Measurements from ENCODE around the gene PASK. TPM values are rescaled to one million over a fixed set of nuclear protein-coding genes. Genes with fewer than 3 reads are reported as not detected.

PASK gene
- total and polyA plus RNA-seq, 2 donors (not counting 1 experiment from before 2014, with no cell fraction given), result 48.2 to 144 TPM

DNA sequence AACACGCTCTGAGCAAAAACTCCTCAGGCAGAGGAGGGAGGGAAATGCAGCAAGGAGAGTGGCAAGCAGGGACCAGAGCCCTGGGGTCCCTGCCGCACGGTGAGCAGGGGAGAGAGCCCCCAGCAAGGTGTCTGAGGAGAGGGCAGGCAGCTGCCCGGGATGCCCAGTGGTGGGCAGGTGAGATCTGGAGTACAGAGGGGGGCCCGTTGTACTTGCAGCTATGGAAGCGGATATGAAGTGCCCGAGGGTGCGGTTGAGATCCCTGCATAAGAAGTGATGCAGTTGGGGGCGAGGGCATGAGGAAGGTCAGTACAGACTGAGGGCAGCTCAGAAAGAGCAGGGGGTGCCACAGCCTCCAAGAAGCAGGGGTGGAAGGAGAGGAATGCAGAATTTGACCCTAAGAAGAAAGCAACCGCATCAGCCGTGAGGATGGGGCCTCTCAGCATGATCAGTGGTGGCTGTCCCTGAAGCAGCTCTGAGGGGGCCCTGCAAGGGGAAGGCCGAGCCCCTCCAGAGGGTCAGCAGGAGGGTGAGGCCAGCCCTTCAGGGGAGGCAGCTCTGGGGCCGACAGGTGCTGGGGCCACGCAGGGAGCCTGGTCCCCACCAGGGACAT, 76.6 kb downstream of the PASK start:
- no peaks in the 10 kb centered on the region for H3K9me3 ChIP-seq (ENCODE audit: control extremely low read depth in 1 of 3, control insufficient read depth in 2 of 3, insufficient read depth in 1 of 3, low read length in 2 of 3)
- H3K4me2 ChIP-seq (replicated peaks; ENCODE audit: low read depth, low read length, poor library complexity, severe bottlenecking), result no peak overlapping the region
- no peak overlapping the region for H2AFZ ChIP-seq (ENCODE audit: insufficient read depth, low read depth, low read length, poor library complexity, severe bottlenecking)
- Mint-ChIP-seq H3K4me3 (no peak overlapping the region), H3K27me3 (no peaks in the 10 kb centered on the region), H3K4me1 (peaks cover 4% of the 10 kb centered on the region), H3K9me3 (ENCODE audit: insufficient read depth) (no peaks in the 10 kb centered on the region), H3K27ac (no peak overlapping the region)
- no peaks in the 10 kb centered on the region for H3K27me3 ChIP-seq (replicated peaks in 1 of 4; ENCODE audit: control extremely low read depth in 1 of 4, control insufficient read depth in 3 of 4, insufficient read depth in 4 of 4, low read length in 3 of 4)
- no peak overlapping the region for H3K27ac ChIP-seq (ENCODE audit: low read length in 2 of 2)
- no peak overlapping the region for H3K4me3 ChIP-seq (ENCODE audit: control extremely low read depth in 1 of 5, extremely low read depth in 1 of 5, insufficient read depth in 1 of 5, low read depth in 2 of 5, low read length in 4 of 5)
- H3K9ac ChIP-seq (ENCODE audit: low read length), result no peak overlapping the region
- H3K36me3 ChIP-seq (replicated peaks in 1 of 2; ENCODE audit: control extremely low read depth in 1 of 2, control insufficient read depth in 1 of 2, extremely low read depth in 1 of 2, insufficient read depth in 2 of 2, low read length in 1 of 2), result peaks cover 0 to 15% of the 10 kb centered on the region in 2 experiments
- ChIA-PET CTCF (interaction anchor here (1.6 to 2.3 kb wide), 2 partner anchors 77 to 89 kb away, joined by 3 to 7 read pairs; partner anchors contain the start of gene PASK), POLR2A (no interaction called here)
- DNase-seq, result no peak
- no peaks in the 10 kb centered on the region for H4K20me1 ChIP-seq (ENCODE audit: control insufficient read depth, insufficient read depth, low read length, poor library complexity, severe bottlenecking)
- WGBS (ENCODE audit: insufficient coverage), result 92% methylated on average over 13 of the region's 14 CpGs
- no peaks in the 10 kb centered on the region for H3K4me1 ChIP-seq (ENCODE audit: control insufficient read depth in 2 of 2, insufficient read depth in 2 of 2, low read length in 2 of 2)
- ATAC-seq (ENCODE audit: low read depth), result no peak
- no peaks in the 10 kb centered on the region for H3K79me2 ChIP-seq (ENCODE audit: control insufficient read depth, insufficient read depth, low read length)
- intact Hi-C loops (cut with micrococcal nuclease), result no loop called here
- no peak for TF ChIP-seq CTCF (IDR thresholded peaks at IDR 0.05)
- no peak for TF ChIP-seq EZH2 (IDR thresholded peaks at IDR 0.05; ENCODE audit: borderline replicate concordance, insufficient read depth, low read depth, low read length, poor library complexity, severe bottlenecking)

DNA sequence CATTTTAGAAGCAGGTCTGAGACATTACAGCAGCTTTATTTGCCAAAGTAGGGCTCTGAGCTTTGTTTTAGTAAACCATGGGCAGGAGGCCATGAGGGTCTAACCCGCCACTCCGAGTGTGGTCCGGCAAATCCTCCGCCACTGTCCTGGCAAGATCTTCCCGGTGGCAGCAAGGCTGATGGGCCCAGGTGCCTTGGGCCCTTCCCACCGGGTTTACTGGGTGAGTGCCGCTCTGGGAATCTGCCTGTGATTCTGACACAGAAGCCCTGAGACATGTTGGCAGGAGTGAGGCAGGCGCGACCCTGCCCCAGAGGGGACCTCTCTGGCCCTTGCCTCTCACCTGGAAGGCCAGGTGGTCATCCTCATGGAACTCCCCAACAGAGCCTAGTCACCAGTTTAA, 77.1 kb downstream of the PASK start:
- H3K9me3 ChIP-seq (ENCODE audit: control extremely low read depth in 1 of 3, control insufficient read depth in 2 of 3, insufficient read depth in 1 of 3, low read length in 2 of 3), result no peaks in the 10 kb centered on the region
- no peaks in the 10 kb centered on the region for H3K4me1 ChIP-seq (ENCODE audit: control insufficient read depth in 2 of 2, insufficient read depth in 2 of 2, low read length in 2 of 2)
- peaks cover 0 to 15% of the 10 kb centered on the region in 2 experiments for H3K36me3 ChIP-seq (replicated peaks in 1 of 2; ENCODE audit: control extremely low read depth in 1 of 2, control insufficient read depth in 1 of 2, extremely low read depth in 1 of 2, insufficient read depth in 2 of 2, low read length in 1 of 2)
- Mint-ChIP-seq H3K4me1 (no peaks in the 10 kb centered on the region), H3K27ac (no peak overlapping the region), H3K27me3 (no peaks in the 10 kb centered on the region), H3K4me3 (no peak overlapping the region), H3K9me3 (ENCODE audit: insufficient read depth) (no peaks in the 10 kb centered on the region)
- DNase-seq, result no peak
- H2AFZ ChIP-seq (ENCODE audit: insufficient read depth, low read depth, low read length, poor library complexity, severe bottlenecking), result no peak overlapping the region
- no peak for TF ChIP-seq EZH2 (IDR thresholded peaks at IDR 0.05; ENCODE audit: borderline replicate concordance, insufficient read depth, low read depth, low read length, poor library complexity, severe bottlenecking)
- TF ChIP-seq CTCF (IDR thresholded peaks at IDR 0.05), result no peak
- ChIA-PET CTCF (interaction anchor here (2.3 kb wide), 1 partner anchor 89 kb away, joined by 7 read pairs; no protein-coding TSS in a partner anchor), POLR2A (no interaction called here)
- no peaks in the 10 kb centered on the region for H4K20me1 ChIP-seq (ENCODE audit: control insufficient read depth, insufficient read depth, low read length, poor library complexity, severe bottlenecking)
- H3K27ac ChIP-seq (ENCODE audit: low read length in 2 of 2), result no peak overlapping the region
- no peak overlapping the region for H3K4me2 ChIP-seq (replicated peaks; ENCODE audit: low read depth, low read length, poor library complexity, severe bottlenecking)
- H3K9ac ChIP-seq (ENCODE audit: low read length), result no peak overlapping the region
- no peaks in the 10 kb centered on the region for H3K27me3 ChIP-seq (replicated peaks in 1 of 4; ENCODE audit: control extremely low read depth in 1 of 4, control insufficient read depth in 3 of 4, insufficient read depth in 4 of 4, low read length in 3 of 4)
- intact Hi-C loops (cut with micrococcal nuclease), result no loop called here
- ATAC-seq (ENCODE audit: low read depth), result no peak
- no peaks in the 10 kb centered on the region for H3K79me2 ChIP-seq (ENCODE audit: control insufficient read depth, insufficient read depth, low read length)
- H3K4me3 ChIP-seq (ENCODE audit: control extremely low read depth in 1 of 5, extremely low read depth in 1 of 5, insufficient read depth in 1 of 5, low read depth in 2 of 5, low read length in 4 of 5), result no peak overlapping the region
- 96% methylated on average over 8 of the region's 9 CpGs for WGBS (ENCODE audit: insufficient coverage)

Data from B cell (primary cell).